GM04503 (cell line): ENCODE results near the gene PDRG1.
"Not testable (repeated sequence)": the region's sequence is repeated elsewhere in the genome, so short reads cannot be mapped to it uniquely, and the experiment has no call there.

ENCODE experiments used
- DNase-seq: peaks from one replicate; pipeline ENCODE4 v3.0.0-alpha.2; 2012; ENCODE audit warnings: low read depth

The PDRG1 gene

DNA sequence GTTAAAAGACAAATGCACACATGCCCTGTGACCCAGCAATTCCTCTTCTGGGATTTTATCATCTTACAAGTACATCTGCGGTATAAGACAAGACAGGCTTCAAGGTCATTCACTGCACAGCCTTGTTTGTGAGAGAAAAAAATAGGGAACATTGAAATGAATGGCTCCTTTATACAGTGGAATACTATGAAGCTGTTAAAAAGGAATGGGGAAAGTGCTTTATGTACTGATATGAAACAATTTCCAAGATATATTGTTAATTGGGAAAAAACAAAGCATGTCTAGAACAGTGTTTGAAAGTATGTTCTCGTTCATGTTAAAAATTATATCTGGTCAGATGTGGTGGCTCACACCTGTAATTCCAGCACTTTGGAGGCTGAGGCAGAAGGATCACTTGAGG lies 25.4 kb downstream of the PDRG1 start:
- no peak for DNase-seq

DNA sequence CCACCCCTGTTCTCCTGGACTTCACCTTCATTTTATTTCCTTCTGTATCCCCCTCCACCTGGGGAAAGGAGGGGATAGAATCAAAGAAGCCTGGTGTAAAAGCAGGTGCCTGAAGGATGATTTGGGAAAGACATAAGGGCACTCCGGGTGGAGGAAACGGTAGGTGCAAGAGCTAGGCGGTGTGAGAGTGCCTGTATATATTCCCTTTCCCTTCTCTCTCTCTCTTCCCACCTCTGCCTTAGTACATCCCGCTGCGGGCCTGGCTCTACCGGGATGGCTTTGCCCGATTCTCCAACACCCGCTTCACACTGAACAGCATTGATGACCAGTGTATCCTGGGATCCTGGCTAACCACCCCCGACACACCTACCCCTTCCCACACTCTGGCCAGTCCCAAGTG lies 26.2 kb downstream of the PDRG1 start:
- DNase-seq, result no peak

DNA sequence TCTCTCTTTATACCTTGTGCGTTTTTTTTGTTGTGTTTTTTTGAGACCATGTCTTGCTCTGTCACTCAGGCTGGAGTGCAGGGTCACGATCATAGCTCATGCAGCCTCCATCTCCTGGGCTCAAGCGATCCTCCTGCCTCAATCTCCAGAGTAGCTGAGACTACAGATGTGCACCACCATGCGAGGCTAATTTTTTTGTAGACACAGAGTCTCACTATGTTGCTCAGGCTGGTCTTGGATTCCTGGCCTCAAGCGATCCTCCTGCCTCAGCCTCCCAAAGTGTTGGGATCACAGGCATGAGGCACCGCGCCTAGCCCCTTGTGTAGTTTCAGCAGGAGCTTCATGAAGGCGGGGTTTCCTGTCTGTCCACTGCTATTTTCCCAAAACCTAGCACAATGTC lies 27.3 kb downstream of the PDRG1 start:
- no peak for DNase-seq

DNA sequence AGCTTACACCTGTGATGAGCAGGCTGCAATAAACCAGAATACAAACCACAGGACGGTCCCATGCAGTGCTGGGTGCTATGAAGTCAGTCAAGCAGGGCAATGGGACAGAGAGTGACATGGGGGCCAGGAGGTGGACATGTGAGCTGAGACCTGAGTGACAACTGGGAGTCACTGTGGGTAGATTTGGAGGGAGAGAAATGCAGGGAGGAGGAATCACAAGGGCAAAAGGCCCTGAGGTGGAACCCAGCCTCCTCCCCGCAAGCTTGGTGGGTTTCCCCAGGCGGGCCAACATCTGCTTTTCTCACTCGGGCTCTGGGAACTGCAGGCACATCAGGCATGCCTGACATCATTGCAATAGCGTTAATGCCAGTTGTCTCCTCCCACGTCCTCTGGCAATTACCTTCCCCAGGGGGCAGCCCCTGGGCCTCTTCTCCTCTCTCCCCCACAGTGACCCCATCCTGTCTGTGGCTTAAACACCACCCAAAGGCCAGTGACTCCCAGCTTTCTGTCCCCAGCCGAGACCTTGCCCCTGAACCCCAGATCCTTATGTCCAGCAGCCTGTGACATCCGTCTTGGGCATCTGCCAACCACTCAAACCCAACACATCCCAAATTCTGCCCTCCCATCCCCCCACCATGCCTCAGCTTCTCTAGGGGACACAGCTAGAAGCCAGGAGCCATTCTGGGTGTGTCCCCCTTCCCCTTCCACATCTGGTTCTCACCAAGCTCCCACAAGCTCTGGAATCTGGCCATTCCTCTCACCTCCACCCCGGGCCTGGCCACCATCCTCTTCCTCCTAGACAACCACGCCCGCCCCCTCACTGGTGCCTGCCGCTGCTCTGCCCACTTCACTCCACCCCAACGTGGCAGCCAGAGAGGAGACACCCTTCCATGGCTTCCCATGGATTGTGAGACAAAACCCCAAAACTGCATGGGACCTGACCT lies 28.2 kb downstream of the PDRG1 start:
- no peak for DNase-seq

DNA sequence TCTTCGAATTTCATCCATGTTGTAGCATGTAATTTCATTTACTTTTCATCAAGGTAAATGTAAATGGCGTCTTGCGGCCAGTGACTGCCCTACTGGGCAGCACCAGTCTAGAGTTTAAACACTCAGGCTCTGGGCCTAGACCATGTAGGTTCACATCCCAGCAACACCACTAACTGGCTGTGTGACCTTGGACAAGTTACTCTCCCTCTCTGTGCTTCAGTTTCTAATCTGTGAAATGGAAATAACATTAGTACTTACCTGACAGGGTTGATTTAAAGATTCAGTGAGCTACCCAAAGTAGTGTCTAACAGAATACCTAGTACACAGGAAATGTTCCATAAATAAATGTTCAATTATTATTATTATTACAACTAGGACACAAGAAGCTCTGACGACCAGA lies 29.3 kb downstream of the PDRG1 start:
- no peak for DNase-seq

DNA sequence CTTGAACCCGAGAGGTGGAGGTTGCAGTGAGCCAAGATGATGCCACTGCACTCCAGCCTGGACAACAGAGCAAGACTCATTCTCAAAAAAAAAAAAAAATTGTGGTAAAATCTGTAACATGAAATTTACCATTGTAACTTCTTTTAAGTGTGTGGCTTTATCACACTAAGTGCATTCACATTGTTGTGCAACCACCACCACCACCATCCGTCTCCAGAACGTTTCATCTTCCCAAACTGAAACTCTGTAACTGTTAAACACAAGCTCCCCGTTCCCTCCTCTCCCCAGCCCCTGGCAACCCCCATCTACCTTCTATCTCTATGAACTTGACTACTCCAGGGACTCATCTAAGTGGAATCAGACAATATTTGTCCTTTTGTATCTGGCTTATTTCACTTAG lies 29.7 kb downstream of the PDRG1 start:
- DNase-seq, result no peak

DNA sequence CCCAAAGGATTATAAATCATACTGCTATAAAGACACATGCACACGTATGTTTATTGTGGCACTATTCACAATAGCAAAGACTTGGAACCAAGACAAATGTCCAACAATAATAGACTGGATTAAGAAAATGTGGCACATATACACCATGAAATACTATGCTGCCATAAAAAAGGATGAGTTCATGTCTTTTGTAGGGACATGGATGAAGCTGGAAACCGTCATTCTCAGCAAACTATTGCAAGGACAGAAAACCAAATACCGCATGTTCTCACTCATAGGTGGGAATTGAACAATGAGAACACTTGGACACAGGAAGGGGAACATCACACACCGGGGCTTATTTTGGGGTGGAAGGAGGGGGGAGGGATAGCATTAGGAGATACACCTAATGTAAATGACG lies 30.4 kb downstream of the PDRG1 start:
- not testable (repeated sequence) for DNase-seq

DNA sequence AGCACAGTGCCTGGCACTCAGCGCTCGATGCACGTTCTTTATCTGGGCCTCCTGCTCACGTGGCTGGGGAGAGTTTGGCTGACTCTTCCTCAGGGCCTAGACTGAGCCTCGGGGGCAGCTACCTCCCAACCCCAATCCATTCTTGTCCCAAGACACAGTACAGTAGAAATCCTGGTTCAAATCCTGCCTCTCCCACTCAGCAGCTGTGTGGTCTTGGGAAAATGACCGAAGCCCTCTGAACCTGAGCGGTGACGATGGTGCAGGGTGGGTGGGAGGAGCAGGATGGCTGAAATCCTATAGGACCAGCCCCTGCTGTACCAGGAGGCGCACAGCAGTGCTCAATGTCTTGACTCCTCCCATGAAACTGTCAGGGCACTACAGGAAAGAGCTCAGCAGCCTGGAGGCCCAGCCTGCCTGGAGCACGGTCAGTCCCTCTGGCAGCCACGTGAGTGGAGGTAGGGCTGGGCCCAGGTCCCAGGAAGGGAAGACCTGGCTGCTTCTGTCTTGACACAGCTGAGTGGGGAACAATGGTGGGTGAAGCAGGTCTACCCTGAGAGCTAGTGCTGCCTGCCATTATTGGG lies 31.5 kb downstream of the PDRG1 start:
- DNase-seq, result no peak

DNA sequence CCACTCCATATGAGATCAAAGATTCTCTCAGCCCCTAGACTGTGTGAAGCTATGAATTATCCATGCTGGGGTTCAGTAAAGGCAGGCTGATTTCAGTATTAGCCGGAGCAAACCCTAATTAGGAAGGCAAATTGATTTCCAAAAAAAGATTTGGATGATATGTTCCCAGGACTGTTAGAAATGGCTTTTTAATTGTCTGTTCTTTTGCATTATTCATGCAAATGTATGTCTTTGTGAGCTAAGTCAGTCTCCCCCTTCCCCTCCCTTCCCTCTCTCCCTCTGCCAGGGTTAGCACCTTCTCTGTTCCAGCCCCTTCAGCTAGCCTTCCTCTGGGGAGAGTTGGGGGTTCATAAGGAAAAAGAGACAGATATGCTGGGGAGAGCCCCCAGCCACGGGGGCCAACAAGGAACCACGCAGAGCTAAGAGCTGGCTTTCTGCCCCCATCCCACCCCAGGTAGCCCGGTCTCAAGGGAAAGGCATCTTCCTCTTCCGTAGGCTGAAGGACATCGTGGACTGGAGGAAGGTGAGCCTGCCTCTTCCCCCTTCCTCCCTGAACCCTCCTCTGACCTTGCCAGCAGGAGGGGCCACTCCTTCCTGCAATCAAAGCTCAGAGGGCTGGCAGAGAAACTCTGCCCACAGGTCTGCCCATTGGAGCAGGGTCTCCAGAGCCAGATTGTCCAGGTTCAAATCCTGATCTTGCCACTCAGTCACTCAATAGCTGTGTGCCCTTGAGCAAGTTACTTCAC lies 32.3 kb downstream of the PDRG1 start:
- no peak for DNase-seq

DNA sequence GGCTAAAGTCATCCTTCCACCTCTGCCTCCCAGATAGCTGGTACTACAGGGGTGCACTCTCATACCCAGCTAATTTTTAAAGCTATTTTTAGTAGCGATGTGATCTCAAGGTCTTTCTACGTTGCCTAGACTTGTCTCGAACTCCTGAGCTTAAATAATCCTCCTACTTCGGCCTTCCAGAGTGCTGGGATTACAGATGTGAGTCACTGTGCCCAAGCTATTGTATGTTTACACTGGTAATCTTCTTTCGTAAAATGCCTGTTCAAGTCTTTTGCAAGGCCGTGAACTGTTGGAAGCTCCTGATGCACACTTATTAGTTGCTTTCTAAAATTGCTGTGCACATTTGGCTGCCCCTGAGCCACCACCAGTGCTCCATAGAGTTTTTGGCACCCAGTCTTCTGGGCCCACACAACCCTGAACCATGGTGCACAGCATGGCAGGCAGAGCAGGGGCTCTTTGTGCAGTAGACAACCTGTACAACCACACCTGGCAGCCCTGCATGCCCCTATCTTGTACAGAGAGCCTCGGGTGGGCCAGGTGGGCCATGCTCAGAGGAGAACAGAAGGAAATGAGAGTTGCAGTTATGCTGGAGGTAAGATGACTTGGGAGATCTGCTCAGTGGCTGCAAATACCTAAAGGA lies 33.3 kb downstream of the PDRG1 start:
- DNase-seq, result no peak

DNA sequence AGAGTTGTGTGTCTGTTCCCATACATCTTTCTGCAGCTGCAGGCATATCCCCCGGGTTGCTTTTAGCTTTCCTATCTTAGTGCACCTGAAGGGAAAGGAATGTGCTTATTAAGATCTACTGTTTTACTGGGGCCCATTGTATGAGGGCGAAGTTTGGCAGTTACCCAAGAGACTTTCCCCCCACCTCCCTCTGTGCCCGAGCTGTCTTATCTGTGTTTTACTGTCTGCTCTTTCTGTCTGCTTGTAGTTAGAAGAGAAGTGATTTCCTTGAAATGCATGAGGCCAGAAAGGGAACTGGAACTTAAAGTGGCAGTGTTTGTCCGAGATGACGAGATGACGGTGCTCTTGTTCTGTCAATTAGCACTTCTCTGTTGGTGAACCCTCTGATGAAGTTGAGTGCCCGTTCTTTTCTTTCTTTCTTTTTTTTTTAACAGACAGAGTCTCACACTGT lies 33.9 kb downstream of the PDRG1 start:
- not testable (repeated sequence) for DNase-seq

DNA sequence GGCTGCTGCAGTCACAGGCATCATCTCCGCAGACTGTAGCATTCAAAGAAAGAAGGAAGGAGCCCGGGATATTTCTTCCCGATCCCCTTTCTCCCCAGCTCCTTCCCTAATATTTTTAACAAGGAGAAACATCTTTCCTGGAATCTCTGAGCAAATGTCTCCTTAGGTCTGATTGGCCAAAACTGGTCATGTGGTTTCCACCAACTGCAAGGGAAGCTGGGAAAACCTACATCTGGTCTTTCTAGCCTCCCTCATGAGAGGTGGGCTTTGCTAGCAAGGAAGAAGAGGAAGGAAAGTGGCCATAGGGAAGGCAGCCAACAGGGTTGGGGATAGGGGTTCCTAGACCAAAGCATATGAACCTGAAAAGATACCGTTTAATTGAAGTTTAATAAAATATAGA lies 35.1 kb downstream of the PDRG1 start:
- no peak for DNase-seq

DNA sequence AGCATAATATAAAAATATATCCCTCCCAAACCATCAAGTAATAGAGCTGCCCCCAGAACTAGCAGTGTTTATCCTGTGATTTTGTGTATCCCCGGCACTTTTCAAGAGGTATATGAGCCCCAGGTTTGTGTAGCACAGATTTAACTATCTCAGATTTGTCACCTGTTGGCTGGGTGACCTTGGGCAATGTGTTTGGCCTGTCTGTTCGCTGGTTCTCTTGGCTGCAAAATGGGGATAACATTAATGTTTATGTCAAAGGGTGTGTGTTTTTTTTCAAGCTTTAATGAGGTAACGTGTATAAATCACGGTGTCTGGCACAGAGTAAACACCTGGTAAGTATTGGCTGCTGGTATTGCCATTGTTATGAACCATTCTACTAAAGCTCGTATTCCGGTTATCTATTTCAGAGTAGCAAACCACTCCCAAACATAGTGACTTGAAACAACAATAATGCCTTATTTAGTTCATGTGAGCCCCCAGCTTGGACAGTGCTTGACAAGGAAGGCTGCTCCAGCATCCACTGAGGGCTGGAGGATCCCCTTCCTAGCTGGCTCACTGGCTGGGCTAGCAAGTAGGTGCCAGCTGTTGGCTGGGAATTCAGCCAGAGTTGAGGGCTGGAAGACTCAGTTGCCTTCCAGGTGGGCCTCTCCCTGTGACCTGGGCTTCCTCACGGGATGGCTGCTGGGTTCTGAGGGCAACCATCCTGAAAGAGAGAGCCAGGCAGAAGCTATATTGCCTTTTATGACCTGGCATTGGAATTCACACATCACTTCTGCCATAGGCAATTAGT lies 36.2 kb downstream of the PDRG1 start:
- DNase-seq, result no peak

DNA sequence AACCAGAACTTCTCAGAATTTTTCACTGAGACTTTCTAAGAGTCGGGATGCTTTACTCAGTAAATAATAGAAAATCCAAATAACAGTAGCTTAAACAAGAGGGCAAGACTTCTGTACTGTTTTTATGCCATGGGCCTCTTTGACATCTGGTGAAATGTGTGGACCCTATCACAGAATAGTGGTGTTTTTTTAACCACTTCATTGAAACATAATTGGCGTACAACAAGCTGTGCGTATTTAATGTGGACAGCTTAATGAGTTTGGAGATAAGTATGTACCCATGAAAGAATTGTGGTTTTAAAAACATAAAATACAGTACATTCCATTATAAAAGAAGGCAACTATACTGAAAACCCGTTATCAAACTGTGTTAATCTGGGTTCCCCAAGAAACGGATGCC lies 37.7 kb downstream of the PDRG1 start:
- no peak for DNase-seq

DNA sequence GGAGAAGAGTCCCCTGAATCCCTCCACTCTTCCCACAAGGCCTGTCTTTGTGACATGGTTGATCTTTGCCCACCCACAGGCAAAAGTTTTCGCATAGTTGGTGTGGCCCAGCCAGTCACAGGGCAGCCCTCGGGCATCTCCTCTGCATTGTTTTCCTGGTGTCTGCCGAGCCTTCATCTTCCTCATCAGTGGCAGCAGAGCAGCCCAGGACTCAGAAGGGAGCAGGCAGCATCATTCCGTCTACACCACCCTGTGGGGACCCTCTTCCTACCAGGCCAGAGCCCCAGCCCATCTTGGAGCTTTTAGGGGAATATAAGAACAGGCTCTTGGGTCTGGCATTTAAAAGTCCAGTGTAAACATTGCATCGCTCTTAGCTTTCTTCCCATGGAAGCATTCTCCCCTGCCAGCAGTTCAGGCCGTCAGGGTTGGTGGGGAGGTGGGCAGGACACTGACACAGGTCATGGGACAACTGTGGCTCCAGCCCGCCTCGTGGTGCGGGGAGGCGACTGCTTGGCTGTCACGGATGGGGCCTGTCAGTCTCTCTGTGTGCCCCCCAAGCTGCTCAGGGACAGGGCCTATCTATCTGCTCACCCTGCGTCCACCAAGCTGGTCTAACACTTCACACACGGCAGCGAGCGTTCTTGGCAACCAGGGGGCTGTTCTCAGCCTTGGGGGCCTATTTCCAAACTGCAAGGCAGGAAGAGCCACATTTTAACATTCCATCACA lies 38.3 kb downstream of the PDRG1 start:
- no peak for DNase-seq

DNA sequence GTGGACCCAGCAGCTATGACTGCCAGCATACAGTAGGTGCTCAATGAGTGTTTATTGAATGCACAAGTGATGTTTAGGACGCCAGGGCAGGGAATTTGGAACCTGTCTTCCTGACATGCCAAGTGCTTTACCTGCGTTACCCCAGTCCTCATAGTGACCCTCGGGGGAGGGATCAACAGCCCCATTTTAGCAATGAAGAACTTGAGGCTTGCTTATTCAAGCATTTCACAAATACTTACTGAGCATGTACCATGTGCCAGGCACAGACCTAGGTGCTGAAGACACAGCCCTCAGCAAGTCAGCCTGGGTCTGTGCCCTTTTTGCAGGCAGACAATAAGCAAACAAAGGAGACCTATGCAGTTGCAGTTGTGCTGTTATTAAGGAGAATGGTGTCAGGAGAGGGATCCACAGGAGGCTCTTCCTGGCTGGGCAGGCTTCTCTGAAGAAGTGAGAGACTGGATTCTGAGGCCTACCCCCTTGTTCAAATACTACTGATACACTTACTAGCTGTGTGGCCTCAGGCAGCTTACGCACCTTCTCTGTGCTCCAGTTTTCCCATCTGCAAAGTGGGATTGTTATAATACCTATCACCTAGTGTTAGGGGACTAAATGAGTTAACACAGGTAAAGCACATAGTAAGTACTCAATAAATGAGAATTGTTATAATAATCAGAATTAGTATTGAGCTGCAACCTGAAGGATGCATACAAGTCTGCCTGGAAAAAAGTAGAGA lies 41.6 kb downstream of the PDRG1 start:
- DNase-seq, result no peak

DNA sequence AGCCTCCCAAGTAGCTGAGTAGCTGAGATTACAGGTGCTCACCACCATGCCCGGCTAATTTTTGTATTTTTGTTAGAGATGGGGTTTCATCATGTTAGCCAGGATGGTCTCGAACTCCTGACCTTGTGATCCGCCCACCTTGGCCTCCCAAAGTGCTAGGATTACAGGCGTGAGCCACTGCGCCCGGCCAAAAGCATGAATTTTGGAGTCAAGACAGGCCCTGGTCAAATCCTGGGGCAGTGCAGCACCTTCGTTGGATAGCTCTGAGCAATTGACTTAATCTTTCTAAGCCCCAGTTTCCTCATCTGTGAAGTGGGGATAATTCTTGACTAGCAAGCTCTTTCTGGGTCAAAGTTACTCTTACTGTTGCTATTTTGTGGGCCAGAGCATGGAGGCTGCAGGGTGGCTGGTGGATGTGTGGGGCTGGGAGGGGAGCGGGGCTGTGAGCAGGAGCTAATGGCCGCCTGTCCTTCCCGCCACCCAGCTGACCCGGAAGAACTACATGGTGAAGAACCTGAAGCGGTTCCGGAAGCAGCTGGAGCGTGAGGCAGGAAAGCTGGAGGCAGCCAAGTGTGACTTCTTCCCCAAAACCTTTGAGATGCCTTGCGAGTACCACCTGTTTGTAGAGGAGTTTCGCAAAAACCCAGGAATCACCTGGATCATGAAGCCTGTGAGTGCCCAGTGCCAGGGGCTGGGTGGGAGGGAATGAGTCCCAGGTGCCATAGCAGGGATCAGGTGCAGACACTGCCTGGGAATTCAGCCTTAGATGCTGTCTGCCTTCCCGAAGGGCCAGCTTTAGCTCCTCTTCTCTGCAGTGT lies 42.4 kb downstream of the PDRG1 start:
- DNase-seq, result no peak

DNA sequence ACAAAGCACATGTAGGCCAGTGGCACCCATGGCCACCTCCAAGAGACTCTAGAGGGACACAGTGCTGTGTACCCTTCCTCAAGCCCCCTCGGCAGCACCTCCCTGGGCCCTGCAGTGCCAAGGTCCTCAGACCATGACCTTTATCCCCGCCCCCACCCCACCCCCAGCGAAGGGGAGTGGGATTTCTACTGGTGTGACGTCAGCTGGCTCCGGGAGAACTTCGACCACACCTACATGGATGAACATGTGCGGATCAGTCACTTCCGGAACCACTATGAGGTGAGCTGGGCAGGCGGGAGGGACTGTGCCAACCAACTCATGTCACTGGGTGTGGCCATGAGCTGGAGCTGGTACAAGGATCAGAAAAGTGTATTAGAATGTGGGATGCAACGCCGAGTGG lies 43.4 kb downstream of the PDRG1 start:
- no peak for DNase-seq

DNA sequence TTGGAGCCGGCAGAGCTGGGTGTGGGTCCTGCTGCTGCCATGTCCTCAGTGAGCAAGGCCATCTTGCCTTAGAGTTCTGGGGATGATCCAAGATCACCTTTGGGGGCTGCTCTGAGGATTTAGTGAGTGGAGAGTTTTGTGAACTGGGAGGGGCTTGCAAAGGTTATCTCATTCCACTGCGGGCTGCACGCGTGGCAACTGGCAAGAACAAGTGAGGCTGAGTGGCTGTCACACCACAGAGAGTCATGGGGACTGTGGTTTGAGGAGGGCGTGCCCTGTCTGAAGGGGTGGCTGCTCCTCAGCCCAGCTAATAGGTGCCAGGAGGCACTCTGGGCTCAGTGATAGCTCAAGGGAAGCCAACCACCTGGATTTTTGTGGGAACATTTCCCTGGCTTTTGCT lies 43.8 kb downstream of the PDRG1 start:
- DNase-seq, result no peak
